Astrocyte (in vitro differentiated cells and primary cell): ENCODE measurements around the gene DUSP1. TPM values are rescaled to one million over a fixed set of nuclear protein-coding genes. Genes with fewer than 3 reads are reported as not detected.

Source experiments
- DNase-seq: peaks from one replicate; pipeline ENCODE4 v3.0.0-alpha.2; 2010; ENCODE audit warnings: low read depth
- FAIRE-seq: peaks from 2 replicates; lab custom pipeline; 2011; peaks lifted over from hg19 to GRCh38; lab: Jason Lieb, UNC
- H2AFZ ChIP-seq: 2 replicates; pipeline ENCODE4 v1.6.0; 2012; ENCODE audit warnings: low read depth, low read length, inconsistent platforms
- H3K27ac ChIP-seq: 2 replicates; pipeline ENCODE4 v1.5.1; 2011; ENCODE audit warnings: low read depth, low read length, inconsistent platforms
- H3K27me3 ChIP-seq: 2 replicates; pipeline ENCODE4 v1.6.0; 2011; ENCODE audit warnings: low read length, inconsistent platforms; ENCODE audit not compliant: insufficient read depth
- H3K36me3 ChIP-seq: 2 replicates; pipeline ENCODE4 v1.5.1; 2011; ENCODE audit warnings: low read length, inconsistent platforms; ENCODE audit not compliant: insufficient read depth
- H3K4me1 ChIP-seq: 2 replicates; pipeline ENCODE4 v1.5.1; 2011; ENCODE audit warnings: low read length, inconsistent platforms; ENCODE audit not compliant: insufficient read depth
- H3K4me2 ChIP-seq: 2 replicates; pipeline ENCODE4 v1.6.0; 2012; ENCODE audit warnings: low read length, inconsistent platforms
- H3K4me3 ChIP-seq: 2 replicates; pipeline ENCODE4 v1.5.1; 2011; ENCODE audit warnings: low read depth, mild to moderate bottlenecking, low read length, inconsistent platforms; ENCODE audit not compliant: insufficient read depth
- H3K79me2 ChIP-seq: 2 replicates; pipeline ENCODE4 v1.6.0; 2012; ENCODE audit warnings: mild to moderate bottlenecking, low read length, inconsistent platforms; ENCODE audit not compliant: insufficient read depth
- H3K9ac ChIP-seq: 2 replicates; pipeline ENCODE4 v1.6.0; 2012; ENCODE audit warnings: mild to moderate bottlenecking, low read length, inconsistent platforms
- H3K9me3 ChIP-seq: 2 replicates; pipeline ENCODE4 v1.5.1; 2012; ENCODE audit warnings: low read depth, mild to moderate bottlenecking, low read length, inconsistent platforms; ENCODE audit not compliant: insufficient read depth
- H4K20me1 ChIP-seq: 2 replicates; pipeline ENCODE4 v1.6.0; 2012; ENCODE audit warnings: low read length, inconsistent platforms; ENCODE audit not compliant: insufficient read depth
- H3K27ac Mint-ChIP-seq: one replicate; pipeline ENCODE4 v1.8.0; 2021; ENCODE audit warnings: mild to moderate bottlenecking, mixed read lengths; ENCODE audit not compliant: unreplicated experiment
- H3K27me3 Mint-ChIP-seq: one replicate; pipeline ENCODE4 v1.8.0; 2021; ENCODE audit warnings: low read depth, mixed read lengths; ENCODE audit not compliant: unreplicated experiment
- H3K36me3 Mint-ChIP-seq: one replicate; pipeline ENCODE4 v1.8.0; 2021; ENCODE audit warnings: low read depth, mixed read lengths; ENCODE audit not compliant: unreplicated experiment
- H3K4me1 Mint-ChIP-seq: one replicate; pipeline ENCODE4 v1.8.0; 2021; ENCODE audit warnings: low read depth, mixed read lengths; ENCODE audit not compliant: unreplicated experiment
- H3K4me3 Mint-ChIP-seq: one replicate; pipeline ENCODE4 v1.8.0; 2021; ENCODE audit warnings: mild to moderate bottlenecking, moderate library complexity, mixed read lengths; ENCODE audit not compliant: unreplicated experiment
- H3K9me3 Mint-ChIP-seq: one replicate; pipeline ENCODE4 v1.8.0; 2021; ENCODE audit warnings: mild to moderate bottlenecking, mixed read lengths; ENCODE audit not compliant: unreplicated experiment
- EZH2 ChIP-seq: IDR thresholded peaks from 2 replicates; pipeline ENCODE4 v1.6.1; 2012; ENCODE audit warnings: mild to moderate bottlenecking, low read length, inconsistent platforms; ENCODE audit not compliant: insufficient read depth
- total RNA-seq: library from RNA; stranded (reverse); gene quantifications from 2 replicates; pipeline ENCODE4 v1.2.1, GENCODE V29; 2021
- TF ChIP-seq, protein P1 (sequence below): IDR thresholded peaks from 2 replicates; pipeline ENCODE4 v1.5.1; 2011; ENCODE audit warnings: low read depth, mild to moderate bottlenecking, inconsistent platforms, low read length, moderate library complexity; ENCODE audit not compliant: insufficient read depth

Gene DUSP1
- total RNA-seq, 1 donor from 2014 or later, result 90.1 TPM

- peaks cover 5% of the 10 kb centered on the region for H3K4me1 Mint-ChIP-seq
- H3K4me3 Mint-ChIP-seq, result no peak overlapping the region
- Histone ChIP-seq H3K9me3 (no peaks in the 10 kb centered on the region), H3K27ac (no peak overlapping the region), H2AFZ (no peak overlapping the region), H3K4me2 (no peak overlapping the region), H3K79me2 (no peaks in the 10 kb centered on the region), H3K4me1 (no peaks in the 10 kb centered on the region), H3K27me3 (no peaks in the 10 kb centered on the region), H3K9ac (no peak overlapping the region), H3K4me3 (no peak overlapping the region), H3K36me3 (no peaks in the 10 kb centered on the region), H4K20me1 (no peaks in the 10 kb centered on the region)
- FAIRE-seq, result no peak
- no peaks in the 10 kb centered on the region for H3K36me3 Mint-ChIP-seq
- H3K9me3 Mint-ChIP-seq, result peaks cover 2% of the 10 kb centered on the region
- DNase-seq, result no peak
- H3K27ac Mint-ChIP-seq, result no peak overlapping the region
- H3K27me3 Mint-ChIP-seq, result peaks cover 55% of the 10 kb centered on the region
- TF ChIP-seq EZH2, result no peak
- TF ChIP-seq, protein P1, sequence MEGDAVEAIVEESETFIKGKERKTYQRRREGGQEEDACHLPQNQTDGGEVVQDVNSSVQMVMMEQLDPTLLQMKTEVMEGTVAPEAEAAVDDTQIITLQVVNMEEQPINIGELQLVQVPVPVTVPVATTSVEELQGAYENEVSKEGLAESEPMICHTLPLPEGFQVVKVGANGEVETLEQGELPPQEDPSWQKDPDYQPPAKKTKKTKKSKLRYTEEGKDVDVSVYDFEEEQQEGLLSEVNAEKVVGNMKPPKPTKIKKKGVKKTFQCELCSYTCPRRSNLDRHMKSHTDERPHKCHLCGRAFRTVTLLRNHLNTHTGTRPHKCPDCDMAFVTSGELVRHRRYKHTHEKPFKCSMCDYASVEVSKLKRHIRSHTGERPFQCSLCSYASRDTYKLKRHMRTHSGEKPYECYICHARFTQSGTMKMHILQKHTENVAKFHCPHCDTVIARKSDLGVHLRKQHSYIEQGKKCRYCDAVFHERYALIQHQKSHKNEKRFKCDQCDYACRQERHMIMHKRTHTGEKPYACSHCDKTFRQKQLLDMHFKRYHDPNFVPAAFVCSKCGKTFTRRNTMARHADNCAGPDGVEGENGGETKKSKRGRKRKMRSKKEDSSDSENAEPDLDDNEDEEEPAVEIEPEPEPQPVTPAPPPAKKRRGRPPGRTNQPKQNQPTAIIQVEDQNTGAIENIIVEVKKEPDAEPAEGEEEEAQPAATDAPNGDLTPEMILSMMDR, result no peak
These were observed 45.2 kb downstream of the DUSP1 start for GRCh38 chr5:172725785-172726184.

DNA sequence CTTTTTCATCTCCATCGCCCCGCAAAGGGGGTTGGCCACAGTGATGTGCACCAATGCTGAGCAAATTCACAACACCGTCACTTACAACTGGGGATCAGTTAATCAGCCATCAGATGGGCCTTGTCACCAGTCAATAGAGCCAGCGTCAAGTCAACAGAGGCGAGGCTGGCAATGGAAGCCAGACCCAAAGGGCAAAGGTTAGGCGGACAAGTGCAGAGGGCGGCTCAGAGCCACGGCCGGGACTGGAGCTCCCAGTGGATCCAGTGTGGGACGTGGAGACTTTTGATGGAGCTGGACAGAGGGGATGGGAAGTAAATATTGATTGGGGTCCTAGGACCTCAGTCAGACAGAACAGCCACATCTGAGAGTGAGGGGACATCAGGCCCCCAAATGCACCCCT is 45.7 kb downstream of the DUSP1 start:
- Mint-ChIP-seq H3K4me3 (no peak overlapping the region), H3K4me1 (peaks cover 5% of the 10 kb centered on the region), H3K27me3 (peaks cover 57% of the 10 kb centered on the region), H3K36me3 (no peaks in the 10 kb centered on the region), H3K27ac (no peak overlapping the region), H3K9me3 (peaks cover 2% of the 10 kb centered on the region)
- no peaks in the 10 kb centered on the region for H3K4me1 ChIP-seq
- no peaks in the 10 kb centered on the region for H3K9me3 ChIP-seq
- no peak overlapping the region for H3K4me3 ChIP-seq
- no peak overlapping the region for H3K27ac ChIP-seq
- no peak overlapping the region for H2AFZ ChIP-seq
- H4K20me1 ChIP-seq, result no peaks in the 10 kb centered on the region
- FAIRE-seq (no peak), DNase-seq (no peak)
- no peak overlapping the region for H3K9ac ChIP-seq
- no peaks in the 10 kb centered on the region for H3K36me3 ChIP-seq
- TF ChIP-seq EZH2, result no peak
- TF ChIP-seq, protein P1, result no peak
- H3K79me2 ChIP-seq, result no peaks in the 10 kb centered on the region
- H3K4me2 ChIP-seq, result no peak overlapping the region
- no peaks in the 10 kb centered on the region for H3K27me3 ChIP-seq

DNA sequence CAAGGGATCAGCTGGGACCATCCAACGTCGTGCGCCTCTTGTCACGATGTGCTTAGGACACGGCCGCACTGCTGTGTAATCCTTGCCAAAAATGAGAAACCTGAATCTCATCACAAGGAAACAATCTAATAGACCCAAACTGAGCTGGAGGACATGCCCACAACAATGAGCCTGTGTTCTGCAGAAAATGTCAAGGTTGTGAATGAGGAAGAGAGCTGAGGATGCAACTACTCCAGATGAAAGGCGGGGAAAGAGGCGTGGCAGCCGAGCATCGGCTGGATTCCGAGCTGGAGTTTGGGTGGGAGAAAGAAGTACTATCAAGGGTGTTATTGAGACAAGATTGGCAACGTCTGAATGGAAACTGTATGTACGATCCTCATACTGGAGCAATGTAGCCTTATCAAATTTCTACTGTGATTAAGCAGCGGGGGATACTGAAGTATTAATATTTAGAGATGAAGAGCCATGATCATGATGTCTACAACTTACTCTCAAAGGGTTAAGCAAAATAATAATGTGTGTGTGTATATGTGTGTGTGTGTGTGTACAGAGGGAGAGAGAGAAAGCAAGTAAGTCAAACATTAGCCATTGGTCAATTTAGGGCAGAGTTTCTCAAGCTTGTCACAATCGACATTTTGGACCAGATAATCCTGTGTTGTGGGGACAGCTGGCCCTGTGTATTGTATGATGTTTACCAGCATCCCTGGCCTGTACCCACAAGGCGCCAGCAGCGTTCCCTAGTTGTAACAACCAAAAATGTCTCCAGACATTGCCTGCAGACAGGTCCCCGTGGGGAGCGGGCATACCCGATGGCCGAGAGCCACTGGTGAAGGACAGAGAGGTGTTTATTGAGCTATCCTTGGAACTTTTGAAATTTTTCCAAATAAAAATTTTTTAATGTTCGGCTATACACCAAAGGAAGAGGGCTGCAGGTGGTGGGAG is 46.5 kb downstream of the DUSP1 start:
- no peaks in the 10 kb centered on the region for H3K27me3 ChIP-seq
- Mint-ChIP-seq H3K36me3 (no peaks in the 10 kb centered on the region), H3K27me3 (peaks cover 62% of the 10 kb centered on the region), H3K4me3 (no peak overlapping the region), H3K4me1 (peaks cover 5% of the 10 kb centered on the region), H3K9me3 (peaks cover 2% of the 10 kb centered on the region), H3K27ac (no peak overlapping the region)
- no peak overlapping the region for H3K4me2 ChIP-seq
- FAIRE-seq (no peak), DNase-seq (no peak)
- no peaks in the 10 kb centered on the region for H3K4me1 ChIP-seq
- no peak overlapping the region for H3K27ac ChIP-seq
- H2AFZ ChIP-seq, result no peak overlapping the region
- TF ChIP-seq, protein P1, result no peak
- TF ChIP-seq EZH2, result no peak
- no peak overlapping the region for H3K4me3 ChIP-seq
- H3K79me2 ChIP-seq, result no peaks in the 10 kb centered on the region
- H3K9ac ChIP-seq, result no peak overlapping the region
- no peaks in the 10 kb centered on the region for H3K36me3 ChIP-seq
- H3K9me3 ChIP-seq, result no peaks in the 10 kb centered on the region
- H4K20me1 ChIP-seq, result no peaks in the 10 kb centered on the region
